HFF-Myc (cell line): ENCODE results near the gene CHSY3.

ENCODE experiments used
- DNase-seq: peaks from one replicate; pipeline ENCODE4 v3.0.0-alpha.2; 2011; ENCODE audit warnings: low read depth; ENCODE audit errors: extremely low read depth
- H3K4me3 ChIP-seq: replicated peaks from 2 replicates; pipeline ENCODE4 v1.5.1; 2011; ENCODE audit warnings: low read depth, mild to moderate bottlenecking, control low read depth, low read length
- TF ChIP-seq, protein P1 (sequence below): IDR thresholded peaks from 2 replicates; pipeline ENCODE4 v1.5.1; 2012; ENCODE audit warnings: mild to moderate bottlenecking, low read depth, low read length, control low read depth; ENCODE audit errors: missing control alignments

The CHSY3 gene

GRCh38 chr5:129915415-129915814 lies 11.2 kb downstream of the CHSY3 start:
- TF ChIP-seq, protein P1, sequence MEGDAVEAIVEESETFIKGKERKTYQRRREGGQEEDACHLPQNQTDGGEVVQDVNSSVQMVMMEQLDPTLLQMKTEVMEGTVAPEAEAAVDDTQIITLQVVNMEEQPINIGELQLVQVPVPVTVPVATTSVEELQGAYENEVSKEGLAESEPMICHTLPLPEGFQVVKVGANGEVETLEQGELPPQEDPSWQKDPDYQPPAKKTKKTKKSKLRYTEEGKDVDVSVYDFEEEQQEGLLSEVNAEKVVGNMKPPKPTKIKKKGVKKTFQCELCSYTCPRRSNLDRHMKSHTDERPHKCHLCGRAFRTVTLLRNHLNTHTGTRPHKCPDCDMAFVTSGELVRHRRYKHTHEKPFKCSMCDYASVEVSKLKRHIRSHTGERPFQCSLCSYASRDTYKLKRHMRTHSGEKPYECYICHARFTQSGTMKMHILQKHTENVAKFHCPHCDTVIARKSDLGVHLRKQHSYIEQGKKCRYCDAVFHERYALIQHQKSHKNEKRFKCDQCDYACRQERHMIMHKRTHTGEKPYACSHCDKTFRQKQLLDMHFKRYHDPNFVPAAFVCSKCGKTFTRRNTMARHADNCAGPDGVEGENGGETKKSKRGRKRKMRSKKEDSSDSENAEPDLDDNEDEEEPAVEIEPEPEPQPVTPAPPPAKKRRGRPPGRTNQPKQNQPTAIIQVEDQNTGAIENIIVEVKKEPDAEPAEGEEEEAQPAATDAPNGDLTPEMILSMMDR = no peak
- no peak for DNase-seq
- H3K4me3 ChIP-seq = no peak overlapping the region

DNA sequence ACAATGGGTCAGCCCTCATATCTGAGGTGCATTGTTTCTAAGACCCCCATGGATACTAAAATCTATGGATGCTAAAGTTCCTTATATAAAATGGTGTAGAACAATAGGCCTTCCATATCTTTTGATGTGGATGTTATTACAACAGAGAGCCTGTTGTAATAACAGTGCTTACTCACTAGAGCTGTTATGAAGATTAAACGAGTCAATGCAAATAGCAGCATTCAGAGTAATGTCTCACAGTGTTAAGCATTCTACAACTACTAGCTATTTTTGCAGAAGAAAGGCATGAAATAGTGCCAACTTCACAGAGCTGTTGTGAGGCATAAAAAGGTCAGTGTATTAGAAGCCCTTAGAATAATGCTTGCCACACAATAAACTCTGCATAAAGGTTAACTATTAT lies 13.0 kb downstream of the CHSY3 start:
- no peak for DNase-seq
- TF ChIP-seq, protein P1 = no peak
- no peak overlapping the region for H3K4me3 ChIP-seq

DNA sequence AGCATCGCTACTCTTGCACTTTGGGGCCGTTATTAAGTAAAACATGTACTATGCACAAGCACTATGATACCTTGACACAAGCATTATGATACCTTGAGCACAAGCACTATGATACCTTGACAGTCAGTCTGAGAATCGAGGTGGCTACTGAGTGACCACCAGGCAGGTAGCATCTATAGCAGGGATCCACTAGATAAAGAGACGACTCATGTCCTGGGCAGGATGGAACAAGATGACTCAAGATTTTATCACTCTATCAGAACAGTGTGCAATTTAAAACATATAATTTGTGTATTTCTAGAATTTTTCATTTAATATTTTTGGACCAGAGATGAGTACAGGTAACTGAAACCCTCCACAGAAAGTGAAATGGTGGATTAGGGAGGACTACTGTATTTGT lies 16.9 kb downstream of the CHSY3 start:
- no peak for DNase-seq
- no peak overlapping the region for H3K4me3 ChIP-seq
- TF ChIP-seq, protein P1 = no peak

DNA sequence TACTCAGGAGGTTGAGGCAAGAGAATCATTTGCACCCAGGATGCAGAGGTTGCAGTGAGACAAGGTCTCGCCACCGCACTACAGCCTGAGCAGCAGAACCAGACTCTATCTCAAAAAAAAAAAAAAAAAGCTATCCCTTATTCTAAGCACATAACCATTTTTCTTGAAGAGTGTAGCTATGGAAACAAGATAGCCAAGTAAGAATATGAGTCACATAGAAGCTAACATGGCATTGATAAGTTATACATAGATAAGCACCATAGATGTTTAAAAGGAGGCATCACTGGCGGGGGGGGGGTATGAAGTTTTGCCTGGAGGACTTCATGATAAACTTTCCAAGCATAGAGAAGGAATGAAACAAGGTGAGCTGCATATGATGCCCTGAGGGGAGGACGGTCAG lies 26.0 kb downstream of the CHSY3 start:
- no peak overlapping the region for H3K4me3 ChIP-seq
- TF ChIP-seq, protein P1 = no peak

DNA sequence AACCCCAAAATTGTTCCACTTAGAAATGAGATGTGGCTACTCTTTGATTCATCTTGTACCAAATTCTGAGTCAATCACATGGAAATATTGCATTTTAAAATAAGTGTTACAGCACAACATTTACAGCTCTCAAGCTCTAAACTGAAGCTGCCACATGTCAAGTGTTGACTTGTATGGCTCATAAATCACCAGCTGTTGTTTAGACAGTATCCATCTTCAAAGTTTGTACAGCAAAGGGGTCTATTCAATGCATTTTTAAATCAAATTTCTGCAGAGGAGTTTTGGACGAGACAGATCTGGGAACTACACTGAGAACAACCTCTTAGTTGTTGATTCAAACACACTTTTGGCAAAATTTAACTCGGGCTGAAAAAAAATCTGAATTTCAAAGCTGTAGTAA lies 31.4 kb downstream of the CHSY3 start:
- no peak overlapping the region for H3K4me3 ChIP-seq
- no peak for DNase-seq
- TF ChIP-seq, protein P1 = no peak

More for the DNA sequence above, 26.0 kb downstream of the CHSY3 start:
- no peak for DNase-seq

GRCh38 chr5:129938077-129938476 lies 33.8 kb downstream of the CHSY3 start:
- H3K4me3 ChIP-seq = no peak overlapping the region
- no peak for DNase-seq
- TF ChIP-seq, protein P1 = no peak

GRCh38 chr5:129943936-129944335 lies 39.7 kb downstream of the CHSY3 start:
- no peak for DNase-seq
- no peak overlapping the region for H3K4me3 ChIP-seq
- TF ChIP-seq, protein P1 = no peak
